Activated T-helper 1 cell treated with Interleukin-2 at 50 U/mL for 16 hours (primary cell): ENCODE results near the gene NFYB.
"Not testable (repeated sequence)": the region's sequence is repeated elsewhere in the genome, so short reads cannot be mapped to it uniquely, and the experiment has no call there.

Experiments used
- DNase-seq: peaks from one replicate; pipeline ENCODE4 v3.0.0-alpha.2; 2020; ENCODE audit warnings: low read depth

Gene NFYB

GRCh38 chr12:104114834-104115586, 23.0 kb downstream of the NFYB start:
- not testable (repeated sequence) for DNase-seq

GRCh38 chr12:104109446-104110271, 28.4 kb downstream of the NFYB start:
- no peak for DNase-seq

DNA sequence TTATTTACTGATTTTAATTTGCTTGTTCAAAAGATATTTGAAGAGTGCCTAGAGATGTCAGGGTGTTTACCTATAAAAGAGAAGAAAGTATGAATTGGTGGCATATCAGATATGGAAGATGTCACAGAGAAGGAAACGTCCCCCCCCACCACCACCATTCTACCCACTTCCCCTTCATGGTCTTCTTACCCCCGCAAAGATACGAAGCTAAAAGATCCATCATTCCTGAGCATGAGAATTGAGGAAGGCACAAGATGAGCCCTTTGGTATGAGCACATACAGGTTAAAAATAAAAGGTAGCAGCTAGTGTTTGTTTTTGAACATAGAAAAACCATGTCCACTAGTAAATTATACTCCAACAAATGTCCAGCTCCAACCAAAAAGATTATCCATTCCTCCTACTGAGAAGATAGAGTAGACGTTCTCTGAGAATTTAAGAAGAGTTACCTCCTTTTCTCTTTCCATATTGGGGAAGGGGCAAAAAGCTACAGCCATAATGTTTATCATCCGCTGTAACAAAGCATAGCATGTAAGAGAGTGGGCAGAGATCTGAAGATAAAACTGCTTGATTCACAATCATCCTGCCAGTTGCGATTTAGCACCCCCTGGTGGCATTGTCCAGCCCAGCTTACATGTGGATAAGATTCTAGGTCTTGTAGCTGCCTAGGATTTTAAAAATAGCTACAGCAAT, 29.1 kb downstream of the NFYB start:
- DNase-seq, result peak; percentile 66

DNA sequence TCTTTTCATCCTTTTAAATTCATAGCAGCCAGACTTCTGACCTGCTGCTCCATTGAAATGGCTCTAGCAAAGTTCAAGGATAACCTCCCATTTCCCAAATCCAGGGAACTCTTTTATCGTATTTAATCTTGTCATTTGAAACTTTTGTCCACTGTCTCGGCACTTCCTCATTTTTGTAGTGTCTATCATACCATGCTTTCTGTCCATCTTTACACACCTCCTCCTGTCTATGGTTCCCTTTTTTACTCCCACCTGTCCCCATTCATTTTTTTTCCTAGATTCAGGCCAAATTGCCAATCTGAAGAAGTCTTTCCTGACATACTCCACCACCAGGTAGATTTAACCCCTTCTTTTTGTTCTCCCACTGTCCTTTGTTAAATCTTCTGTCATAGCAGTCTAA, 31.0 kb downstream of the NFYB start:
- no peak for DNase-seq

GRCh38 chr12:104105461-104105860, 32.5 kb downstream of the NFYB start:
- no peak for DNase-seq

DNA sequence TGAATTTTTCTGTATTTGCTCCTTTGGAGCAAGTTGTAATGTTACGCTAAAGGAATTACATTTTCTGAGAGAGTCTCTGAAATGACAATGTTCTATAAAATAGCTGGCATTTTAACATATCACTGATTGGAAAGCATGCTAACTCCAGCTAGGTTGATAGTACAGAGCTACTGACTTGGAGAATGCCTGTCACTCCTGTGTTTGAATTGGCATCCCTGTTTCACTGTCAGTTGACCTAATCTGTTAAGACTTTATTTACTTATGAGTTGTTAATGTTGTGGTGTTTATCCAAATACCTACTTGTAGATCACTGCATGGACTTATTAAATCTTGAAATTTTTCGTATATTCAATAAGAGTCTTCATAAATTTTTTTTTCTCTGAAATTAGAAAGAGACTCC, 40.1 kb downstream of the NFYB start:
- no peak for DNase-seq

GRCh38 chr12:104095289-104095688, 42.7 kb downstream of the NFYB start:
- no peak for DNase-seq

GRCh38 chr12:104094284-104094683, 43.7 kb downstream of the NFYB start:
- DNase-seq, result no peak

DNA sequence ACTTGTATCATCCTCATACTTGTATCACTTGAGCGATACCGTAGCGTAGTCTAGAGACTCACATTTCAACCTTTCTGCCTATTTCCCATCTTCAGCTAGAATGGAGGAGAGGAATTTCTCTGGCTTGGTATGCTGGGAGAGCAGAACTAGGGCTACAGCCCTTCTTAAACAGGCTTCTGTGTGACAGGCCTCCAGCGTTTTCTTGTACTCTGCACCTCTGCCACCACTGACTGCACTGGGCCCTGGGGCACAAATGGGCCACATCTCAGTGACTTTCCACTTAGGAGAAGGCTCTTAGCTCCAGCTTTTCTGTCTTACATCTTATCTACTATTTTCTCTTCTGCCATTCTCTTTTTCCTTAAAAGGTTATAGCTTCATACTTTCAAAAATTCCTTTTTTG, 46.9 kb downstream of the NFYB start:
- no peak for DNase-seq

- no peak for DNase-seq
Observed at GRCh38 chr12:104090685-104091084, 47.3 kb downstream of the NFYB start.

DNA sequence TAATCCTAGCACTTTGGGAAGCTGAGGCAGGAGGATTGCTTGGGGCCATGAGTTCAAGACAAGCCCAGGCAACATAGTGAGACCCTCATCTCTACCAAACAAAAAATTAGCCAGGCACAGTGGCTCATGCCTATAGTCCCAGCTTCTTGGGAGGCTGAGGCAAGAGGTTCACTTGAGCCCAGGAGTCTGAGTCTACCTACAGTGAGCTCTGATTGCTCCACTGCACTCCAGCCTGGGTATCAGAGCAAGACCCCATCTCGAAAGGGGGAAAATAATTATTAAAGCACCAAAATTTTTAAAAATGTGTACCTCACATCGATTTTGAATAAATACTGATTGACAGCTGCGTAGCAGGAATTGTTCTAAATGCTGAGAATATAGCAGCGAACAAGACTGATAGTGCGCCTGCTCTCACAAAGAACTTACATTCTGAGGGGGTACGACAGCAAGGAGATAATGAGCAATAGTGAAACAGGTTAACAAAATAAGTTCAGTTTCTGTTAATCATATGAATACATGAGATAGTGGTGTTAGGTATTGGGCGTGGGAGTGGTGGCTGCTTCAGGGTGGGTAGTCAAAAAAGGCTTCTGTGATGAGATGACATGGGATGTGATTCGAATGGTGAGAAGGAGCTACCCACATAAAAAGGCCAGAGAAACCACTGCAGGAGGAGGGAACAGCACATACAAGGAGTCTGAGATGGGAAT, 54.1 kb downstream of the NFYB start:
- DNase-seq, result no peak

DNA sequence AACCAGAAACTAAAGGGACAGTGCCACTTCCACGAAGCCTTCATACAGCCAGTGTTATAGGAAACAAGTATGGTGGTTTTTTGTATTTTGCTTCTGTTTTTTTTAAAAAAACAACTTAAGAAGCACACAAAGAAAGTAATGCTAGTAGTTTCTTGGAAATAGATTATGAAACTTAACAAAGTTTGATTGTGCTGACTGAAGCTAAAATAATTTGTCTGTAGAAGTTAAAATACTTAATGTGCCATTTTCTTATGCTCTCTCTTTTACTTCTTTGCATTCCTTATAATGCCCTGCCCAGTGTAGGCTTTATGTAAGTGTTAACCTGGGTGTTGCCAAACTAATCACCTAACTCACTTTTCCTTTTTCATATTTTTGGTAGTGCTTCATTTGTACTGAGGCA, 57.2 kb downstream of the NFYB start:
- DNase-seq, result no peak

GRCh38 chr12:104079024-104079423, 59.0 kb downstream of the NFYB start:
- no peak for DNase-seq

DNA sequence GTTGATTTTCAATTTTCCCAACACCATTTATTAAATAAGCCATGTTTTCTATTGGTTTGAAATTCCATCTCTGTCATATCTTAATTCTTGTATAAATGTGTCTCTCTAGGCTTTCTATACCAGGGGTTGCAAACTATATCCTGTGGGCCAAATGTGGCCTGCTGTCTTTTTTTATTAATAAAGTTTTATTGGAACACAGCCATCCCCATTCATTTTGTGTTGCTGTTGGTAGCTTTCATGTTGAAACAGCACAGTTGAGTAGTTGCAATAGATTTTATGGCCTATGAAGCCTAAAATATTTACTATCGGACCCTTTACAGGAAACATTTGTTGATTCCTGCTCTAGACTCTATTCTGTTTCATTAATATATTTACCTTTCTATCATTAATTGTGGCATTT, 64.3 kb downstream of the NFYB start:
- DNase-seq, result no peak

- no peak for DNase-seq
Observed at GRCh38 chr12:104072099-104072498, 65.9 kb downstream of the NFYB start.
